IPS-15b (cell line): ENCODE results near the gene CFAP53.

Source experiments
- H3K27me3 ChIP-seq: one replicate; pipeline ENCODE4 v1.6.1; 2013; ENCODE audit warnings: low read length; ENCODE audit not compliant: control insufficient read depth, insufficient read depth
- H3K36me3 ChIP-seq: one replicate; pipeline ENCODE4 v1.6.1; 2013; ENCODE audit warnings: low read length; ENCODE audit not compliant: control insufficient read depth, insufficient read depth
- H3K4me1 ChIP-seq: one replicate; pipeline ENCODE4 v1.6.1; 2013; ENCODE audit warnings: mild to moderate bottlenecking, low read length; ENCODE audit not compliant: control insufficient read depth, insufficient read depth
- H3K4me3 ChIP-seq: one replicate; pipeline ENCODE4 v1.5.1; 2013; ENCODE audit warnings: low read depth, low read length
- H3K9ac ChIP-seq: one replicate; pipeline ENCODE4 v1.6.1; 2013; ENCODE audit warnings: low read depth, mild to moderate bottlenecking, low read length
- H3K9me3 ChIP-seq: one replicate; pipeline ENCODE4 v1.6.1; 2013; ENCODE audit warnings: mild to moderate bottlenecking, low read length; ENCODE audit not compliant: control insufficient read depth, insufficient read depth

The CFAP53 gene

GRCh38 chr18:50183556-50183955 lies 82.7 kb downstream of the CFAP53 start:
- Histone ChIP-seq H3K9ac (no peak overlapping the region), H3K27me3 (no peaks in the 10 kb centered on the region), H3K36me3 (no peaks in the 10 kb centered on the region), H3K9me3 (no peaks in the 10 kb centered on the region), H3K4me1 (no peaks in the 10 kb centered on the region), H3K4me3 (no peak overlapping the region)

DNA sequence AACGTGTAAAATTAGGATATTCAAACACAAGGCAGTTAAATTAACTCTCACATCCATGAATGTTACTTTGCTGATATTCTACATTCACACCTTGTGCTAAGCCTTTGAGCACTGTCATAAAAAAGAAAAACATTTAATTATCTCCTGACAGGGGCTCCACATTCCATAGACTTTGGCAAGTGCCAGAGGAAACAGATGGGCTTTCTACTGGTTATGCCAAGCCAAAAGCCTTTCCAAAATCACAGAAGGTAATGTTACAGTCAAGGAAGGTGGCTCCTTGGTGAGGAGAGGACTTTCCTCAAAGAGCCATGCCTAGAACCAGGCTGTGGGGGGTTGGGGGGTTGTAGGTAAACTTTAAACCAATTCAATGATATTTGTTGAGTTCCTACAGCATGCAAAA lies 83.8 kb downstream of the CFAP53 start:
- Histone ChIP-seq H3K4me1 (peaks cover 2% of the 10 kb centered on the region), H3K4me3 (no peak overlapping the region), H3K27me3 (no peaks in the 10 kb centered on the region), H3K9ac (no peak overlapping the region), H3K9me3 (no peaks in the 10 kb centered on the region), H3K36me3 (no peaks in the 10 kb centered on the region)

DNA sequence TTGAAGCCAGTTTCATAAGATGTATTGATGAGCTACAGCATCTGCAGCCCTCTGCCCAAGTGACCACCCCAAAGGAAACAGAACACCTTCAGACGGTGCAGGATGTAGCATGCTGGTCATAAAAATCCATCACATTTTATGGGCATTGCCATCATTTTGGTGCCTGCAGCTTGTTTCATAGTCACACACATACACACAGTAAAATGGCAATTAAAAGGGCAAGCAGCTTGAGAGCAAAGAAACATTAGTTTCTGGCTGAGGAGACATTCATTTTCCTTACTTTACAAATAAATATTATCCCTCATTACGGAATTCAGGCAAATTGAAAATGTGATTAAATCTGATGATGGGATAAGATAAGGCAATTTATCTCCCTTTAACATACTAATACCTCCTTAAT lies 84.7 kb downstream of the CFAP53 start:
- Histone ChIP-seq H3K9ac (no peak overlapping the region), H3K9me3 (no peaks in the 10 kb centered on the region), H3K4me1 (peaks cover 3% of the 10 kb centered on the region), H3K4me3 (no peak overlapping the region), H3K27me3 (no peaks in the 10 kb centered on the region), H3K36me3 (no peaks in the 10 kb centered on the region)

- Histone ChIP-seq H3K4me3 (no peak overlapping the region), H3K9ac (no peak overlapping the region), H3K9me3 (no peaks in the 10 kb centered on the region), H3K4me1 (peaks cover 3% of the 10 kb centered on the region), H3K36me3 (no peaks in the 10 kb centered on the region), H3K27me3 (no peaks in the 10 kb centered on the region)
These were observed 86.8 kb downstream of the CFAP53 start for GRCh38 chr18:50179465-50179864.

DNA sequence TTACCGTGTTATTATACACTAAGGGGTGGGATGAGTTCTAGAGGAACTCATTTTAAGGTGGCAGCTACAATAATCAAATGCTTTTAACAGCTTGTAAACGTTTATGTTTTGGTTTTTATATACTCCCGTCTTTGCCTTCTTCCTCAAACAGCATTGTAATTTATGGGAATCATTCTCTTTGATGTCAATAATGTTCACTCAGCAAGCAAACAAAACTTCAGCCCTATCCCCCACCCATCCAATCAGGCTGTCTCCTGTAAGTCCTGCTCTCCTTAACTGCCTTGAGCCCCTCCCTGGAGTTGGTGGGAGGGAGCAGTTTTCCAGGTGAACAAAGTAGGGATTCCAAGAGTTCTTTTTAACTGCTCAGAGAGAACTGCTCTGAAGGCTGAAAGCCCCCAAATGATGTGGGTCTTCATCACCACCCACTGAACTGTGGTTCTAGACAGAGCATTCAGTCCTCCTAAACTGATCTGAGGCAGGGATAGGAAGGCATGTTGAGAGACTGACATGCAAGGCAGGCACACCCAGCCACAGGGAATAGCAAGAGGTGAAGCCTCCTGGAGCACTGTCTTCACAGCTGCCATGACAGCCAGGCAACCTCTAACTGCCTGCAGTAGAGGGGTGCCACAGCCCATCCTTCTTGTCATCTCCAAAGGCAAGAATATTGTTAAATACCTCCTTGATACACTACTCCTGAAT lies 88.9 kb downstream of the CFAP53 start:
- H3K9me3 ChIP-seq: no peaks in the 10 kb centered on the region
- H3K4me1 ChIP-seq: peaks cover 3% of the 10 kb centered on the region
- no peaks in the 10 kb centered on the region for H3K36me3 ChIP-seq
- H3K9ac ChIP-seq: no peak overlapping the region
- no peaks in the 10 kb centered on the region for H3K27me3 ChIP-seq
- H3K4me3 ChIP-seq: no peak overlapping the region
